ENCODE measurements around the gene TMEM212.

- no peak for TF ChIP-seq GATA3 (IDR thresholded peaks at IDR 0.05; ENCODE audit: low read depth, low read length)
- TF ChIP-seq GATA2 (IDR thresholded peaks at IDR 0.05; ENCODE audit: low read depth, low read length) = no peak
These were observed 13.2 kb upstream of the TMEM212 start for GRCh38 chr3:171829841-171830517.

All from SH-SY5Y (cell line).